Neural cell (in vitro differentiated cells): ENCODE results near the gene PCNX1.
"Not testable (repeated sequence)": the region's sequence is repeated elsewhere in the genome, so short reads cannot be mapped to it uniquely, and the experiment has no call there.

Experiments
- EZH2 ChIP-seq: fragments of 200-600, 300-800 bp; shearing (Covaris generic), sonication (generic); IDR thresholded peaks from 2 replicates; pipeline ENCODE4 v1.6.1; 2014; ENCODE audit warnings: antibody characterized with exemption, low read length, borderline replicate concordance, mild to moderate bottlenecking; ENCODE audit not compliant: insufficient read depth, poor library complexity, severe bottlenecking
- TF ChIP-seq, protein P1 (sequence below): IDR thresholded peaks from 2 replicates; pipeline ENCODE4 v1.6.1; 2012; ENCODE audit warnings: borderline replicate concordance

DNA sequence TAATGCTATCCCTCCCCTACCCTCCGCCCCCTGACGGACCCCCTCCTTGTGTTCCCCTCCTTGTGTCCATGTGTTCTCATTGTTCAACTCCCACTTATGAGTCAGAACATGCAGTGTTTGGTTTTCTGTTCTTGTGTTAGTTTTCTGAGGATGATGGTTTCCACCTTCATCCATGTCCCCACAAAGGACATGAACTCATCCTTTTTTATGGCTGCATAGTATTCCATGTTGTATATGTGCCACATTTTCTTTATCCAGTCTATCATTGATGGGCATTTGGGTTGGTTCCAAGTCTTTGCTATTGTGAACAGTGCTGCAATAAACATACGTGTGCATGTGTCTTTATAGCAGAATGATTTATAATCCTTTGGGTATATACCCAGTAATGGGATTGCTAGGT lies 112.7 kb downstream of the PCNX1 start:
- not testable (repeated sequence) for TF ChIP-seq EZH2
- TF ChIP-seq, protein P1, sequence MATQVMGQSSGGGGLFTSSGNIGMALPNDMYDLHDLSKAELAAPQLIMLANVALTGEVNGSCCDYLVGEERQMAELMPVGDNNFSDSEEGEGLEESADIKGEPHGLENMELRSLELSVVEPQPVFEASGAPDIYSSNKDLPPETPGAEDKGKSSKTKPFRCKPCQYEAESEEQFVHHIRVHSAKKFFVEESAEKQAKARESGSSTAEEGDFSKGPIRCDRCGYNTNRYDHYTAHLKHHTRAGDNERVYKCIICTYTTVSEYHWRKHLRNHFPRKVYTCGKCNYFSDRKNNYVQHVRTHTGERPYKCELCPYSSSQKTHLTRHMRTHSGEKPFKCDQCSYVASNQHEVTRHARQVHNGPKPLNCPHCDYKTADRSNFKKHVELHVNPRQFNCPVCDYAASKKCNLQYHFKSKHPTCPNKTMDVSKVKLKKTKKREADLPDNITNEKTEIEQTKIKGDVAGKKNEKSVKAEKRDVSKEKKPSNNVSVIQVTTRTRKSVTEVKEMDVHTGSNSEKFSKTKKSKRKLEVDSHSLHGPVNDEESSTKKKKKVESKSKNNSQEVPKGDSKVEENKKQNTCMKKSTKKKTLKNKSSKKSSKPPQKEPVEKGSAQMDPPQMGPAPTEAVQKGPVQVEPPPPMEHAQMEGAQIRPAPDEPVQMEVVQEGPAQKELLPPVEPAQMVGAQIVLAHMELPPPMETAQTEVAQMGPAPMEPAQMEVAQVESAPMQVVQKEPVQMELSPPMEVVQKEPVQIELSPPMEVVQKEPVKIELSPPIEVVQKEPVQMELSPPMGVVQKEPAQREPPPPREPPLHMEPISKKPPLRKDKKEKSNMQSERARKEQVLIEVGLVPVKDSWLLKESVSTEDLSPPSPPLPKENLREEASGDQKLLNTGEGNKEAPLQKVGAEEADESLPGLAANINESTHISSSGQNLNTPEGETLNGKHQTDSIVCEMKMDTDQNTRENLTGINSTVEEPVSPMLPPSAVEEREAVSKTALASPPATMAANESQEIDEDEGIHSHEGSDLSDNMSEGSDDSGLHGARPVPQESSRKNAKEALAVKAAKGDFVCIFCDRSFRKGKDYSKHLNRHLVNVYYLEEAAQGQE: not testable (repeated sequence)
